Measurements from ENCODE around the gene TMEM270. TPM values are rescaled to one million over a fixed set of nuclear protein-coding genes. Genes with fewer than 3 reads are reported as not detected.
"Not testable (repeated sequence)": the region's sequence is repeated elsewhere in the genome, so short reads cannot be mapped to it uniquely, and the experiment has no call there.

TMEM270 gene
- total RNA-seq, 2 experiments from 2014 or later, result not detected

GRCh38 chr7:73882047-73882402 lies 21.1 kb downstream of the TMEM270 start:
- peaks cover 5% of the 10 kb centered on the region for H3K27me3 Mint-ChIP-seq
- ChIA-PET POLR2A (no interaction called here), CTCF (no interaction called here)
- no peaks in the 10 kb centered on the region for H3K36me3 Mint-ChIP-seq (ENCODE audit: low read depth)
- H3K4me1 Mint-ChIP-seq, result no peaks in the 10 kb centered on the region
- no peaks in the 10 kb centered on the region for H3K9me3 Mint-ChIP-seq (ENCODE audit: low read depth)
- DNase-seq (no peak), ATAC-seq (no peak)
- intact Hi-C loops (cut with DNase I, micrococcal nuclease), result no loop called here
- no peak overlapping the region for H3K27ac Mint-ChIP-seq
- H3K4me3 Mint-ChIP-seq, result no peak overlapping the region

- POLR2A ChIA-PET; H3K27ac Mint-ChIP-seq; ATAC-seq; H3K9me3 Mint-ChIP-seq (ENCODE audit: low read depth); DNase-seq; intact Hi-C loops (cut with DNase I, micrococcal nuclease); H3K4me3 Mint-ChIP-seq; H3K4me1 Mint-ChIP-seq; H3K36me3 Mint-ChIP-seq (ENCODE audit: low read depth): not testable (repeated sequence)
- H3K27me3 Mint-ChIP-seq, result peaks cover 11% of the 10 kb centered on the region
- CTCF ChIA-PET, result interaction anchor here (0.6 kb wide), 2 partner anchors 225 to 517 kb away, joined by 3 read pairs; no protein-coding TSS in a partner anchor
These were observed 24.0 kb downstream of the TMEM270 start for GRCh38 chr7:73884867-73885422.

- no peak overlapping the region for H3K27ac Mint-ChIP-seq
- intact Hi-C loops (cut with DNase I, micrococcal nuclease), result no loop called here
- no peak for ATAC-seq
- no peak for DNase-seq
- ChIA-PET CTCF (interaction anchor here (0.6 to 1.2 kb wide), 3 partner anchors 31 to 518 kb away, joined by 3 read pairs; no protein-coding TSS in a partner anchor), POLR2A (no interaction called here)
- no peak overlapping the region for H3K4me3 Mint-ChIP-seq
- H3K27me3 Mint-ChIP-seq, result peaks cover 11% of the 10 kb centered on the region
- H3K9me3 Mint-ChIP-seq (ENCODE audit: low read depth), result no peaks in the 10 kb centered on the region
- H3K36me3 Mint-ChIP-seq (ENCODE audit: low read depth), result no peaks in the 10 kb centered on the region
- H3K4me1 Mint-ChIP-seq, result peaks cover 3% of the 10 kb centered on the region
These were observed 24.5 kb downstream of the TMEM270 start for GRCh38 chr7:73885433-73885974.

- intact Hi-C loops (cut with DNase I, micrococcal nuclease), result no loop called here
- Mint-ChIP-seq H3K4me3 (no peak overlapping the region), H3K27ac (no peak overlapping the region), H3K4me1 (peaks cover 5% of the 10 kb centered on the region), H3K36me3 (ENCODE audit: low read depth) (no peaks in the 10 kb centered on the region), H3K27me3 (peaks cover 11% of the 10 kb centered on the region), H3K9me3 (ENCODE audit: low read depth) (no peaks in the 10 kb centered on the region)
- ChIA-PET CTCF (interaction anchor here (0.6 to 1.2 kb wide), 2 partner anchors 31 to 226 kb away, joined by 3 read pairs; no protein-coding TSS in a partner anchor), POLR2A (no interaction called here)
- ATAC-seq (no peak), DNase-seq (no peak)
These were observed 25.2 kb downstream of the TMEM270 start for GRCh38 chr7:73885975-73886798.

GRCh38 chr7:73887762-73888161 lies 26.8 kb downstream of the TMEM270 start:
- Mint-ChIP-seq H3K36me3 (ENCODE audit: low read depth) (no peaks in the 10 kb centered on the region), H3K4me3 (no peak overlapping the region), H3K27ac (no peak overlapping the region), H3K4me1 (peaks cover 5% of the 10 kb centered on the region), H3K9me3 (ENCODE audit: low read depth) (no peaks in the 10 kb centered on the region), H3K27me3 (peaks cover 11% of the 10 kb centered on the region)
- POLR2A ChIA-PET, result no interaction called here
- ATAC-seq (no peak), DNase-seq (no peak)
- intact Hi-C loops (cut with DNase I, micrococcal nuclease), result no loop called here
- CTCF ChIA-PET, result interaction anchor here (0.7 kb wide), 1 partner anchor 305 kb away, joined by 3 read pairs; no protein-coding TSS in a partner anchor

GRCh38 chr7:73888959-73889358 lies 28.0 kb downstream of the TMEM270 start:
- Mint-ChIP-seq H3K27ac (no peak overlapping the region), H3K9me3 (ENCODE audit: low read depth) (no peaks in the 10 kb centered on the region), H3K36me3 (ENCODE audit: low read depth) (no peaks in the 10 kb centered on the region), H3K4me1 (peaks cover 5% of the 10 kb centered on the region), H3K27me3 (peaks cover 11% of the 10 kb centered on the region), H3K4me3 (no peak overlapping the region)
- ATAC-seq, result no peak
- POLR2A ChIA-PET, result no interaction called here
- CTCF ChIA-PET, result no interaction called here
- intact Hi-C loops (cut with DNase I, micrococcal nuclease), result no loop called here
- no peak for DNase-seq

- H3K9me3 Mint-ChIP-seq (ENCODE audit: low read depth), result no peaks in the 10 kb centered on the region
- no peaks in the 10 kb centered on the region for H3K36me3 Mint-ChIP-seq (ENCODE audit: low read depth)
- H3K4me1 Mint-ChIP-seq, result peaks cover 5% of the 10 kb centered on the region
- ChIA-PET POLR2A (no interaction called here), CTCF (no interaction called here)
- DNase-seq (no peak), ATAC-seq (no peak)
- intact Hi-C loops (cut with DNase I, micrococcal nuclease), result no loop called here
- peaks cover 11% of the 10 kb centered on the region for H3K27me3 Mint-ChIP-seq
- H3K27ac Mint-ChIP-seq, result no peak overlapping the region
- no peak overlapping the region for H3K4me3 Mint-ChIP-seq
These were observed 29.7 kb downstream of the TMEM270 start for GRCh38 chr7:73890555-73891147.

GRCh38 chr7:73891178-73891885 lies 30.4 kb downstream of the TMEM270 start:
- ATAC-seq (no peak), DNase-seq (no peak)
- Mint-ChIP-seq H3K4me3 (no peak overlapping the region), H3K27me3 (peaks cover 8% of the 10 kb centered on the region), H3K36me3 (ENCODE audit: low read depth) (no peaks in the 10 kb centered on the region), H3K27ac (no peak overlapping the region), H3K9me3 (ENCODE audit: low read depth) (peaks cover 3% of the 10 kb centered on the region), H3K4me1 (peaks cover 5% of the 10 kb centered on the region)
- ChIA-PET CTCF (interaction anchor here (0.7 kb wide), 1 partner anchor 56 kb away, joined by 3 read pairs; no protein-coding TSS in a partner anchor), POLR2A (no interaction called here)
- intact Hi-C loops (cut with DNase I, micrococcal nuclease), result no loop called here

- no peak for DNase-seq
- POLR2A ChIA-PET, result no interaction called here
- Mint-ChIP-seq H3K9me3 (ENCODE audit: low read depth) (peaks cover 3% of the 10 kb centered on the region), H3K27me3 (peaks cover 4% of the 10 kb centered on the region), H3K36me3 (ENCODE audit: low read depth) (no peaks in the 10 kb centered on the region), H3K27ac (no peak overlapping the region), H3K4me3 (no peak overlapping the region), H3K4me1 (peaks cover 5% of the 10 kb centered on the region)
- intact Hi-C loops (cut with DNase I, micrococcal nuclease), result no loop called here
- CTCF ChIA-PET, result interaction anchor here (0.6 to 0.7 kb wide), 4 partner anchors 55 to 1974 kb away, joined by 3 to 4 read pairs (median 3); no protein-coding TSS in a partner anchor
- no peak for ATAC-seq
These were observed 31.3 kb downstream of the TMEM270 start for GRCh38 chr7:73892003-73892999.

GRCh38 chr7:73893342-73894101 lies 32.6 kb downstream of the TMEM270 start:
- Mint-ChIP-seq H3K4me3 (no peak overlapping the region), H3K4me1 (peaks cover 5% of the 10 kb centered on the region), H3K27ac (no peak overlapping the region), H3K36me3 (ENCODE audit: low read depth) (no peaks in the 10 kb centered on the region), H3K27me3 (peaks cover 1% of the 10 kb centered on the region), H3K9me3 (ENCODE audit: low read depth) (peaks cover 3% of the 10 kb centered on the region)
- intact Hi-C loops (cut with DNase I, micrococcal nuclease), result no loop called here
- ChIA-PET POLR2A (no interaction called here), CTCF (interaction anchor here (0.6 to 0.7 kb wide), 2 partner anchors 133 to 1973 kb away, joined by 3 read pairs; no protein-coding TSS in a partner anchor)
- no peak for DNase-seq
- ATAC-seq, result no peak
